Activated naive CD4-positive, alpha-beta T cell treated with Interleukin-2 at 50 U/mL for 16 hours (primary cell): ENCODE results near the gene RNFT2.

Source experiments
- DNase-seq: peaks from one replicate; pipeline ENCODE4 v3.0.0-alpha.2; 2020

Gene RNFT2

GRCh38 chr12:116838365-116838764 lies 100.2 kb downstream of the RNFT2 start:
- no peak for DNase-seq

GRCh38 chr12:116839287-116839830 lies 101.2 kb downstream of the RNFT2 start:
- no peak for DNase-seq

- no peak for DNase-seq
Measured at GRCh38 chr12:116843085-116843484, 105.0 kb downstream of the RNFT2 start.

- DNase-seq: no peak
Measured at GRCh38 chr12:116849216-116849615, 111.1 kb downstream of the RNFT2 start.

- no peak for DNase-seq
Measured at GRCh38 chr12:116852303-116852702, 114.2 kb downstream of the RNFT2 start.

GRCh38 chr12:116853507-116853906 lies 115.4 kb downstream of the RNFT2 start:
- no peak for DNase-seq

GRCh38 chr12:116855744-116856470 lies 117.8 kb downstream of the RNFT2 start:
- DNase-seq: no peak

GRCh38 chr12:116856729-116857128 lies 118.6 kb downstream of the RNFT2 start:
- DNase-seq: no peak

GRCh38 chr12:116859079-116859478 lies 121.0 kb downstream of the RNFT2 start:
- no peak for DNase-seq

GRCh38 chr12:116860263-116860662 lies 122.1 kb downstream of the RNFT2 start:
- DNase-seq: no peak

GRCh38 chr12:116861320-116861719 lies 123.2 kb downstream of the RNFT2 start:
- DNase-seq: peak; percentile 19

- no peak for DNase-seq
Measured at GRCh38 chr12:116862167-116862566, 124.1 kb downstream of the RNFT2 start.

GRCh38 chr12:116863275-116863767 lies 125.2 kb downstream of the RNFT2 start:
- no peak for DNase-seq

GRCh38 chr12:116864371-116865160 lies 126.5 kb downstream of the RNFT2 start:
- DNase-seq: no peak

GRCh38 chr12:116867523-116867922 lies 129.4 kb downstream of the RNFT2 start:
- DNase-seq: no peak

- DNase-seq: no peak
Measured at GRCh38 chr12:116870306-116870705, 132.2 kb downstream of the RNFT2 start.

- DNase-seq: no peak
Measured at GRCh38 chr12:116874324-116874995, 136.3 kb downstream of the RNFT2 start.

GRCh38 chr12:116876151-116876869 lies 138.2 kb downstream of the RNFT2 start:
- DNase-seq: no peak

GRCh38 chr12:116878567-116879508 lies 140.7 kb downstream of the RNFT2 start:
- DNase-seq: no peak

GRCh38 chr12:116879509-116880212 lies 141.5 kb downstream of the RNFT2 start:
- no peak for DNase-seq
